HEK293 (cell line): ENCODE measurements around the gene ZNF385C.

Experiments
- CTCF ChIA-PET: fragments of 350-600 bp; formaldehyde crosslinking; extraction: SDS; loops from one replicate; lab custom pipeline; 2021; ENCODE audit warnings: antibody characterized with exemption; lab: Yijun Ruan, JAX
- POLR2A ChIA-PET: fragments of 300-600 bp; formaldehyde crosslinking; extraction: SDS; loops from one replicate; lab custom pipeline; 2020; ENCODE audit warnings: antibody characterized with exemption, inconsistent platforms; lab: Yijun Ruan, JAX
- H3K27ac ChIP-seq: fragments of 200-500 bp; sonication (Bioruptor generic); 2 replicates; pipeline ENCODE4 v1.5.1; 2014; ENCODE audit warnings: low read depth, low read length, control low read depth, inconsistent platforms; ENCODE audit errors: extremely low read depth
- H3K36me3 ChIP-seq, 2 experiments: fragments of 200-500 bp in 1 of 2; sonication (Bioruptor generic) in 1 of 2; 1 replicate in 1 of 2; 2 replicates in 1 of 2; pipeline ENCODE4 v1.5.1; 2014 to 2017; ENCODE audit warnings: inconsistent platforms in 2 of 2, low read length in 2 of 2; ENCODE audit not compliant: control insufficient read depth in 2 of 2, insufficient read depth in 1 of 2
- H3K4me1 ChIP-seq: fragments of 200-500 bp; sonication (Bioruptor generic); 2 replicates; pipeline ENCODE4 v1.5.1; 2014; ENCODE audit warnings: mild to moderate bottlenecking, low read length, inconsistent platforms; ENCODE audit not compliant: control insufficient read depth, insufficient read depth
- H3K4me3 ChIP-seq: 2 replicates; pipeline ENCODE4 v1.5.1; 2011; ENCODE audit warnings: low read depth, mild to moderate bottlenecking, control low read depth, low read length, moderate library complexity
- H3K9me3 ChIP-seq: fragments of 200-500 bp; sonication (Bioruptor generic); 2 replicates; pipeline ENCODE4 v1.5.1; 2014; ENCODE audit warnings: low read depth, low read length, inconsistent platforms; ENCODE audit not compliant: control insufficient read depth, insufficient read depth
- GLI2 ChIP-seq: fragments of 450-650 bp; formaldehyde crosslinking; IDR thresholded peaks from 2 replicates; pipeline ENCODE4; 2017; ENCODE audit warnings: missing biosample characterization, missing genetic modification characterization, low read depth, borderline replicate concordance
- REPIN1 ChIP-seq: fragments of 450-650 bp; formaldehyde crosslinking; IDR thresholded peaks from 2 replicates; pipeline ENCODE4 v1.5.1; 2017; ENCODE audit warnings: missing biosample characterization, missing genetic modification characterization, low read depth
- SCRT2 ChIP-seq: fragments of 450-650 bp; formaldehyde crosslinking; IDR thresholded peaks from 2 replicates; pipeline ENCODE4 v1.5.1; 2016; ENCODE audit warnings: missing biosample characterization, missing genetic modification characterization
- SP7 ChIP-seq: fragments of 450-650 bp; formaldehyde crosslinking; IDR thresholded peaks from 2 replicates; pipeline ENCODE4 v1.5.1; 2016; ENCODE audit warnings: missing biosample characterization, missing genetic modification characterization
- ZFP37 ChIP-seq: fragments of 450-650 bp; formaldehyde crosslinking; IDR thresholded peaks from 2 replicates; pipeline ENCODE4 v1.5.1; 2016; ENCODE audit warnings: missing biosample characterization, missing genetic modification characterization
- ZFP41 ChIP-seq: fragments of 450-650 bp; formaldehyde crosslinking; IDR thresholded peaks from 2 replicates; pipeline ENCODE4 v1.5.1; 2016; ENCODE audit warnings: missing biosample characterization, missing genetic modification characterization, borderline replicate concordance
- ZFP69B ChIP-seq: fragments of 450-650 bp; formaldehyde crosslinking; IDR thresholded peaks from 2 replicates; pipeline ENCODE4 v1.5.1; 2016; ENCODE audit warnings: missing biosample characterization, missing genetic modification characterization
- ZNF169 ChIP-seq: fragments of 450-650 bp; formaldehyde crosslinking; IDR thresholded peaks from 2 replicates; pipeline ENCODE4 v1.5.1; 2016; ENCODE audit warnings: missing biosample characterization, missing genetic modification characterization
- ZNF19 ChIP-seq: fragments of 450-650 bp; formaldehyde crosslinking; IDR thresholded peaks from 2 replicates; pipeline ENCODE4; 2016; ENCODE audit warnings: missing biosample characterization, missing genetic modification characterization, low read depth
- ZNF266 ChIP-seq: fragments of 450-650 bp; formaldehyde crosslinking; IDR thresholded peaks from 2 replicates; pipeline ENCODE4 v1.5.1; 2016; ENCODE audit warnings: missing biosample characterization, missing genetic modification characterization, low read depth
- ZNF510 ChIP-seq: fragments of 450-650 bp; formaldehyde crosslinking; IDR thresholded peaks from 2 replicates; pipeline ENCODE4 v1.5.1; 2018; ENCODE audit warnings: mild to moderate bottlenecking, missing genetic modification characterization, missing biosample characterization; ENCODE audit not compliant: insufficient replicate concordance
- ZNF600 ChIP-seq: fragments of 450-650 bp; formaldehyde crosslinking; IDR thresholded peaks from 2 replicates; pipeline ENCODE4 v1.5.1; 2016; ENCODE audit warnings: missing biosample characterization, missing genetic modification characterization
- ZNF654 ChIP-seq: fragments of 450-650 bp; formaldehyde crosslinking; IDR thresholded peaks from 2 replicates; pipeline ENCODE4 v1.5.1; 2016; ENCODE audit warnings: low read depth, missing biosample characterization, missing genetic modification characterization
- ZNF658 ChIP-seq: fragments of 450-650 bp; formaldehyde crosslinking; IDR thresholded peaks from 2 replicates; pipeline ENCODE4; 2016; ENCODE audit warnings: missing biosample characterization, missing genetic modification characterization
- ZNF701 ChIP-seq: fragments of 450-650 bp; formaldehyde crosslinking; IDR thresholded peaks from 2 replicates; pipeline ENCODE4 v1.5.1; 2016; ENCODE audit warnings: missing biosample characterization, missing genetic modification characterization
- ZNF837 ChIP-seq: fragments of 450-650 bp; formaldehyde crosslinking; IDR thresholded peaks from 2 replicates; pipeline ENCODE4 v1.5.1; 2016; ENCODE audit warnings: missing biosample characterization, missing genetic modification characterization
- TF ChIP-seq, protein P1 (sequence below): fragments of 450-650 bp; formaldehyde crosslinking; IDR thresholded peaks from 2 replicates; pipeline ENCODE4 v1.5.1; 2016; ENCODE audit warnings: missing biosample characterization, missing genetic modification characterization
- TF ChIP-seq, protein P2 (sequence below): IDR thresholded peaks from 2 replicates; pipeline ENCODE4 v1.6.1; 2011; ENCODE audit warnings: mild to moderate bottlenecking, low read depth, low read length, borderline replicate concordance
- TF ChIP-seq, protein P3 (sequence below): fragments of 450-650 bp; formaldehyde crosslinking; IDR thresholded peaks from 2 replicates; pipeline ENCODE4 v1.5.1; 2016; ENCODE audit warnings: missing biosample characterization, missing genetic modification characterization

ZNF385C gene

DNA sequence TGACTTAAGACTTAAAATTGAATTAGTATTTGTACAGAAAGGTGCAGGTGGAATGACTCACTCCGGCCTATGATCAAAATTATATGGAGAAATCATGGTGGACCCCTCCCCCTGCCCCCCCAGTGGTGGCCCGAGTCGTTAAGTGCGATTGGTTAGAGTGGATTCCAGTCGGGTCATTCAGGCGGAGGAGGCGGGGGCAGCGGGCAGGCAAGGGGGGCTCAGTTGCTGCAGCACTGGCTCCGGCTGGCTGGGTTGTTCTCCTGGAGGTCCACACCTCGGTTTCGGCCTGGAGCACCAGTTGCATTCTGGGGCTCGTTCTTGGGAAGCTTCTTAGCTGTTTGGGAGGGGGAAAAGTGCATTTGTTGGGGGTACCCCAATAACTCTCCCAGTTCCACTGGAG, 27.3 kb upstream of the ZNF385C start:
- no peak for TF ChIP-seq ZNF169 (tag by site-specific recombination)
- TF ChIP-seq ZFP69B (tag by site-specific recombination): no peak
- TF ChIP-seq SCRT2: 0 out of 2 replicates have a peak, but pooled peaks have one; percentile 24
- CTCF ChIA-PET: interaction anchor here (1.2 to 1.6 kb wide), 2 partner anchors 12 to 88 kb away, joined by 3 to 4 read pairs; no protein-coding TSS in a partner anchor
- Histone ChIP-seq H3K36me3 (peaks cover 39 to 71% of the 10 kb centered on the region in 2 experiments), H3K27ac (no peak overlapping the region), H3K9me3 (no peaks in the 10 kb centered on the region), H3K4me3 (no peak overlapping the region), H3K4me1 (peaks cover 3% of the 10 kb centered on the region; the same call in 1 of the 2 replicates)
- POLR2A ChIA-PET: interaction anchor here (0.8 kb wide), 1 partner anchor 9 kb away, joined by 3 read pairs; no protein-coding TSS in a partner anchor

DNA sequence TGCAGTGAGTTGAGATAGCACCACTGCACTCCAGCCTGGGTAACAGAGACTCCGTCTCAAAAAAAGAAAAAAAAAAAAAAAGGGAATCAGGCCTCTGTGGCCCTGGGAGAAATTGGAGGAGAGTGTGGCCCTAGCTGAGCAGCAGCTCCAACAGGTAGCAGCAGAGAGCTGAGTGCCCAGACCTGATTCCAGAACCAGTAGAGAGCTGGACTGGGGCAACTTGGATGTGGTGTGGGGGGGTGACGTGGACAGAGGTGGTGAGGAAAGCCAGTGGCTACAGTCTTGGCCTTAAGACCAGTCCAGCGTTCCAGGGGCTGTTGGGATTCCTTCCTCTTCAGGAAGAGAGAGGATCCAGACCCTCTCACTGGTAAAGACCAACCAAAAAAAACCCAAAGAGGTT, 26.0 kb upstream of the ZNF385C start:
- POLR2A ChIA-PET: interaction anchor here (0.6 to 0.7 kb wide), 2 partner anchors 89 to 107 kb away, joined by 3 to 4 read pairs; partner anchors contain the start of gene DNAJC7
- Histone ChIP-seq H3K9me3 (no peaks in the 10 kb centered on the region), H3K4me1 (peaks cover 4% of the 10 kb centered on the region; the same call in 1 of the 2 replicates), H3K27ac (0 out of 2 replicates have a peak overlapping the region, but pooled peaks have one; percentile 24), H3K4me3 (no peak overlapping the region), H3K36me3 (peaks cover 39 to 62% of the 10 kb centered on the region in 2 experiments)
- CTCF ChIA-PET: interaction anchor here (0.6 kb wide), 1 partner anchor 98 kb away, joined by 3 read pairs; no protein-coding TSS in a partner anchor
- TF ChIP-seq ZNF701 (no peak), ZNF600 (tag by site-specific recombination) (peak; percentile 70; the same call in 1 of the 2 replicates), ZNF654 (tag by site-specific recombination) (peak; percentile 12; the same call in 1 of the 2 replicates), SCRT2 (peak; percentile 67; the same call in 1 of the 2 replicates), ZNF510 (tag by site-specific recombination) (no peak), ZNF658 (tag by site-specific recombination) (no peak), ZNF266 (no peak), ZFP41 (tag by site-specific recombination) (no peak), GLI2 (tag by site-specific recombination) (no peak), ZFP37 (tag by site-specific recombination) (no peak), REPIN1 (no peak), ZNF837 (tag by site-specific recombination) (no peak), ZNF19 (tag by site-specific recombination) (no peak), SP7 (no peak)
- TF ChIP-seq, protein P1, sequence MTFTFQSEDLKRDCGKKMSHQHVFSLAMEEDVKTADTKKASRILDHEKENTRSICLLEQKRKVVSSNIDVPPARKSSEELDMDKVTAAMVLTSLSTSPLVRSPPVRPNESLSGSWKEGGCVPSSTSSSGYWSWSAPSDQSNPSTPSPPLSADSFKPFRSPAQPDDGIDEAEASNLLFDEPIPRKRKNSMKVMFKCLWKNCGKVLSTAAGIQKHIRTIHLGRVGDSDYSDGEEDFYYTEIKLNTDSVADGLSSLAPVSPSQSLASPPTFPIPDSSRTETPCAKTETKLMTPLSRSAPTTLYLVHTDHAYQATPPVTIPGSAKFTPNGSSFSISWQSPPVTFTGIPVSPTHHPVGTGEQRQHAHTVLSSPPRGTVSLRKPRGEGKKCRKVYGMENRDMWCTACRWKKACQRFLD (tag by site-specific recombination): no peak
- TF ChIP-seq, protein P2, sequence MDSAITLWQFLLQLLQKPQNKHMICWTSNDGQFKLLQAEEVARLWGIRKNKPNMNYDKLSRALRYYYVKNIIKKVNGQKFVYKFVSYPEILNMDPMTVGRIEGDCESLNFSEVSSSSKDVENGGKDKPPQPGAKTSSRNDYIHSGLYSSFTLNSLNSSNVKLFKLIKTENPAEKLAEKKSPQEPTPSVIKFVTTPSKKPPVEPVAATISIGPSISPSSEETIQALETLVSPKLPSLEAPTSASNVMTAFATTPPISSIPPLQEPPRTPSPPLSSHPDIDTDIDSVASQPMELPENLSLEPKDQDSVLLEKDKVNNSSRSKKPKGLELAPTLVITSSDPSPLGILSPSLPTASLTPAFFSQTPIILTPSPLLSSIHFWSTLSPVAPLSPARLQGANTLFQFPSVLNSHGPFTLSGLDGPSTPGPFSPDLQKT: no peak
- TF ChIP-seq, protein P3, sequence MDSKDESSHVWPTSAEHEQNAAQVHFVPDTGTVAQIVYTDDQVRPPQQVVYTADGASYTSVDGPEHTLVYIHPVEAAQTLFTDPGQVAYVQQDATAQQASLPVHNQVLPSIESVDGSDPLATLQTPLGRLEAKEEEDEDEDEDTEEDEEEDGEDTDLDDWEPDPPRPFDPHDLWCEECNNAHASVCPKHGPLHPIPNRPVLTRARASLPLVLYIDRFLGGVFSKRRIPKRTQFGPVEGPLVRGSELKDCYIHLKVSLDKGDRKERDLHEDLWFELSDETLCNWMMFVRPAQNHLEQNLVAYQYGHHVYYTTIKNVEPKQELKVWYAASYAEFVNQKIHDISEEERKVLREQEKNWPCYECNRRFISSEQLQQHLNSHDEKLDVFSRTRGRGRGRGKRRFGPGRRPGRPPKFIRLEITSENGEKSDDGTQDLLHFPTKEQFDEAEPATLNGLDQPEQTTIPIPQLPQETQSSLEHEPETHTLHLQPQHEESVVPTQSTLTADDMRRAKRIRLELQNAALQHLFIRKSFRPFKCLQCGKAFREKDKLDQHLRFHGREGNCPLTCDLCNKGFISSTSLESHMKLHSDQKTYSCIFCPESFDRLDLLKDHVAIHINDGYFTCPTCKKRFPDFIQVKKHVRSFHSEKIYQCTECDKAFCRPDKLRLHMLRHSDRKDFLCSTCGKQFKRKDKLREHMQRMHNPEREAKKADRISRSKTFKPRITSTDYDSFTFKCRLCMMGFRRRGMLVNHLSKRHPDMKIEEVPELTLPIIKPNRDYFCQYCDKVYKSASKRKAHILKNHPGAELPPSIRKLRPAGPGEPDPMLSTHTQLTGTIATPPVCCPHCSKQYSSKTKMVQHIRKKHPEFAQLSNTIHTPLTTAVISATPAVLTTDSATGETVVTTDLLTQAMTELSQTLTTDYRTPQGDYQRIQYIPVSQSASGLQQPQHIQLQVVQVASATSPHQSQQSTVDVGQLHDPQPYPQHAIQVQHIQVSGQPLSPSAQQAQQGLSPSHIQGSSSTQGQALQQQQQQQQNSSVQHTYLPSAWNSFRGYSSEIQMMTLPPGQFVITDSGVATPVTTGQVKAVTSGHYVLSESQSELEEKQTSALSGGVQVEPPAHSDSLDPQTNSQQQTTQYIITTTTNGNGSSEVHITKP (tag by site-specific recombination): peak; percentile 41; the same call in 1 of the 2 replicates
